HEK293 (cell line): Measurements from ENCODE around the gene NR2F2.

Experiments
- BCL11A ChIP-seq: fragments of 450-650 bp; formaldehyde crosslinking; IDR thresholded peaks from 2 replicates; pipeline ENCODE4 v1.5.1; 2016; ENCODE audit warnings: low read depth, missing biosample characterization, missing genetic modification characterization
- HOXA7 ChIP-seq: sonication (generic); formaldehyde crosslinking; IDR thresholded peaks from 2 replicates; pipeline ENCODE4 v1.8.1; 2022; ENCODE audit warnings: missing genetic modification reagents, borderline replicate concordance
- KLF17 ChIP-seq: fragments of 450-650 bp; formaldehyde crosslinking; IDR thresholded peaks from 2 replicates; pipeline ENCODE4 v1.5.1; 2016; ENCODE audit warnings: missing biosample characterization, missing genetic modification characterization
- KLF9 ChIP-seq: fragments of 450-650 bp; formaldehyde crosslinking; IDR thresholded peaks from 2 replicates; pipeline ENCODE4 v1.5.1; 2016; ENCODE audit warnings: missing biosample characterization, missing genetic modification characterization, low read depth
- PRDM6 ChIP-seq: fragments of 450-650 bp; formaldehyde crosslinking; IDR thresholded peaks from 2 replicates; pipeline ENCODE4 v1.5.1; 2017; ENCODE audit warnings: missing biosample characterization, missing genetic modification characterization
- SCRT2 ChIP-seq: fragments of 450-650 bp; formaldehyde crosslinking; IDR thresholded peaks from 2 replicates; pipeline ENCODE4 v1.5.1; 2016; ENCODE audit warnings: missing biosample characterization, missing genetic modification characterization
- ZBTB26 ChIP-seq: fragments of 450-650 bp; formaldehyde crosslinking; optimal IDR thresholded peaks from 2 replicates; pipeline ENCODE3; 2016; ENCODE audit warnings: missing biosample characterization, mild to moderate bottlenecking, missing genetic modification characterization
- ZBTB8A ChIP-seq: fragments of 450-650 bp; formaldehyde crosslinking; IDR thresholded peaks from 2 replicates; pipeline ENCODE4 v1.5.1; 2016; ENCODE audit warnings: missing biosample characterization, missing genetic modification characterization
- ZNF138 ChIP-seq: fragments of 450-650 bp; formaldehyde crosslinking; IDR thresholded peaks from 2 replicates; pipeline ENCODE4 v1.5.1; 2016; ENCODE audit warnings: missing biosample characterization, missing genetic modification characterization, borderline replicate concordance
- ZNF140 ChIP-seq: fragments of 450-650 bp; formaldehyde crosslinking; IDR thresholded peaks from 2 replicates; pipeline ENCODE4 v1.5.1; 2016; ENCODE audit warnings: missing biosample characterization, missing genetic modification characterization
- ZNF214 ChIP-seq: fragments of 450-650 bp; formaldehyde crosslinking; IDR thresholded peaks from 2 replicates; pipeline ENCODE4 v1.5.1; 2017; ENCODE audit warnings: missing biosample characterization, mild to moderate bottlenecking, missing genetic modification characterization, borderline replicate concordance
- ZNF266 ChIP-seq: fragments of 450-650 bp; formaldehyde crosslinking; IDR thresholded peaks from 2 replicates; pipeline ENCODE4 v1.5.1; 2016; ENCODE audit warnings: missing biosample characterization, missing genetic modification characterization, low read depth
- ZNF292 ChIP-seq: fragments of 450-650 bp; formaldehyde crosslinking; IDR thresholded peaks from 2 replicates; pipeline ENCODE4 v1.5.1; 2016; ENCODE audit warnings: low read depth, missing biosample characterization, missing genetic modification characterization, borderline replicate concordance
- ZNF366 ChIP-seq: fragments of 450-650 bp; formaldehyde crosslinking; conservative IDR thresholded peaks from 2 replicates; pipeline ENCODE4 v1.5.1; 2016; ENCODE audit warnings: missing biosample characterization, missing genetic modification characterization
- ZNF423 ChIP-seq: fragments of 450-650 bp; formaldehyde crosslinking; IDR thresholded peaks from 2 replicates; pipeline ENCODE4 v1.5.1; 2016; ENCODE audit warnings: missing biosample characterization, missing genetic modification characterization
- ZNF449 ChIP-seq: fragments of 450-650 bp; formaldehyde crosslinking; IDR thresholded peaks from 2 replicates; pipeline ENCODE4 v1.5.1; 2017; ENCODE audit warnings: missing biosample characterization, mild to moderate bottlenecking, missing genetic modification characterization, moderate library complexity
- ZNF488 ChIP-seq: fragments of 450-650 bp; formaldehyde crosslinking; IDR thresholded peaks from 2 replicates; pipeline ENCODE4 v1.5.1; 2016; ENCODE audit warnings: missing biosample characterization, missing genetic modification characterization
- ZNF544 ChIP-seq: fragments of 450-650 bp; formaldehyde crosslinking; IDR thresholded peaks from 2 replicates; pipeline ENCODE4 v1.5.0; 2017; ENCODE audit warnings: missing biosample characterization, missing genetic modification characterization
- ZNF549 ChIP-seq: fragments of 450-650 bp; IDR thresholded peaks from 2 replicates; pipeline ENCODE4 v1.5.1; 2018; ENCODE audit warnings: missing biosample characterization, missing genetic modification characterization, mild to moderate bottlenecking, inconsistent platforms, moderate library complexity
- ZNF560 ChIP-seq: fragments of 450-650 bp; formaldehyde crosslinking; IDR thresholded peaks from 2 replicates; pipeline ENCODE4 v1.5.1; 2017; ENCODE audit warnings: missing biosample characterization, missing genetic modification characterization, borderline replicate concordance
- ZNF626 ChIP-seq: fragments of 450-650 bp; sonication (Bioruptor Pico); formaldehyde crosslinking; IDR thresholded peaks from 2 replicates; pipeline ENCODE4 v1.5.1; 2018; ENCODE audit warnings: missing biosample characterization, missing genetic modification characterization, inconsistent platforms
- ZNF677 ChIP-seq: fragments of 450-650 bp; IDR thresholded peaks from 2 replicates; pipeline ENCODE4 v1.5.0; 2018; ENCODE audit warnings: missing biosample characterization, mild to moderate bottlenecking, missing genetic modification characterization, moderate library complexity
- ZNF777 ChIP-seq: fragments of 450-650 bp; formaldehyde crosslinking; IDR thresholded peaks from 2 replicates; pipeline ENCODE4 v1.5.1; 2017; ENCODE audit warnings: missing biosample characterization, missing genetic modification characterization, borderline replicate concordance
- ZSCAN16 ChIP-seq: fragments of 450-650 bp; formaldehyde crosslinking; IDR thresholded peaks from 2 replicates; pipeline ENCODE4 v1.5.1; 2016; ENCODE audit warnings: missing biosample characterization, missing genetic modification characterization
- TF ChIP-seq, protein P1 (sequence below): fragments of 450-650 bp; IDR thresholded peaks from 2 replicates; pipeline ENCODE4 v1.5.1; 2018; ENCODE audit warnings: missing biosample characterization, mild to moderate bottlenecking, missing genetic modification characterization
- TF ChIP-seq, protein P2 (sequence below): fragments of 450-650 bp; formaldehyde crosslinking; IDR thresholded peaks from 2 replicates; pipeline ENCODE4 v1.5.1; 2016; ENCODE audit warnings: missing biosample characterization, missing genetic modification characterization

Gene NR2F2

GRCh38 chr15:96358001-96358801, 27.7 kb downstream of the NR2F2 start (continued):
- TF ChIP-seq ZBTB26 (no peak), ZNF777 (tag by site-specific recombination) (no peak), ZNF560 (tag by site-specific recombination) (no peak), ZNF544 (tag by site-specific recombination) (no peak), ZNF423 (tag by site-specific recombination) (no peak), ZNF292 (tag by site-specific recombination) (no peak), ZNF366 (tag by site-specific recombination) (no peak), ZNF488 (tag by site-specific recombination) (no peak), ZBTB8A (no peak), ZNF677 (tag by site-specific recombination) (no peak), ZNF214 (tag by site-specific recombination) (no peak), ZSCAN16 (tag by site-specific recombination) (peak; percentile 79), BCL11A (no peak), HOXA7 (CRISPR knock-in tag) (no peak), ZNF138 (tag by site-specific recombination) (no peak), ZNF140 (tag by site-specific recombination) (no peak), KLF9 (tag by site-specific recombination) (no peak), ZNF266 (tag by site-specific recombination) (no peak), SCRT2 (tag by site-specific recombination) (peak; percentile 70), PRDM6 (tag by site-specific recombination) (peak; percentile 42; the same call in 1 of the 2 replicates), ZNF449 (tag by site-specific recombination) (no peak), KLF17 (no peak), ZNF549 (no peak), ZNF626 (tag by site-specific recombination) (no peak)
- TF ChIP-seq, protein P1, sequence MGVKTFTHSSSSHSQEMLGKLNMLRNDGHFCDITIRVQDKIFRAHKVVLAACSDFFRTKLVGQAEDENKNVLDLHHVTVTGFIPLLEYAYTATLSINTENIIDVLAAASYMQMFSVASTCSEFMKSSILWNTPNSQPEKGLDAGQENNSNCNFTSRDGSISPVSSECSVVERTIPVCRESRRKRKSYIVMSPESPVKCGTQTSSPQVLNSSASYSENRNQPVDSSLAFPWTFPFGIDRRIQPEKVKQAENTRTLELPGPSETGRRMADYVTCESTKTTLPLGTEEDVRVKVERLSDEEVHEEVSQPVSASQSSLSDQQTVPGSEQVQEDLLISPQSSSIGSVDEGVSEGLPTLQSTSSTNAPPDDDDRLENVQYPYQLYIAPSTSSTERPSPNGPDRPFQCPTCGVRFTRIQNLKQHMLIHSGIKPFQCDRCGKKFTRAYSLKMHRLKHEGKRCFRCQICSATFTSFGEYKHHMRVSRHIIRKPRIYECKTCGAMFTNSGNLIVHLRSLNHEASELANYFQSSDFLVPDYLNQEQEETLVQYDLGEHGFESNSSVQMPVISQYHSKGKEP, result peak; percentile 84
- TF ChIP-seq, protein P2, sequence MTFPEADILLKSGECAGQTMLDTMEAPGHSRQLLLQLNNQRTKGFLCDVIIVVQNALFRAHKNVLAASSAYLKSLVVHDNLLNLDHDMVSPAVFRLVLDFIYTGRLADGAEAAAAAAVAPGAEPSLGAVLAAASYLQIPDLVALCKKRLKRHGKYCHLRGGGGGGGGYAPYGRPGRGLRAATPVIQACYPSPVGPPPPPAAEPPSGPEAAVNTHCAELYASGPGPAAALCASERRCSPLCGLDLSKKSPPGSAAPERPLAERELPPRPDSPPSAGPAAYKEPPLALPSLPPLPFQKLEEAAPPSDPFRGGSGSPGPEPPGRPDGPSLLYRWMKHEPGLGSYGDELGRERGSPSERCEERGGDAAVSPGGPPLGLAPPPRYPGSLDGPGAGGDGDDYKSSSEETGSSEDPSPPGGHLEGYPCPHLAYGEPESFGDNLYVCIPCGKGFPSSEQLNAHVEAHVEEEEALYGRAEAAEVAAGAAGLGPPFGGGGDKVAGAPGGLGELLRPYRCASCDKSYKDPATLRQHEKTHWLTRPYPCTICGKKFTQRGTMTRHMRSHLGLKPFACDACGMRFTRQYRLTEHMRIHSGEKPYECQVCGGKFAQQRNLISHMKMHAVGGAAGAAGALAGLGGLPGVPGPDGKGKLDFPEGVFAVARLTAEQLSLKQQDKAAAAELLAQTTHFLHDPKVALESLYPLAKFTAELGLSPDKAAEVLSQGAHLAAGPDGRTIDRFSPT (tag by site-specific recombination), result no peak
- TF ChIP-seq, all 188 proteins: peak for 5
